WTC11 (cell line): ENCODE results near the gene MEIS3. TPM values are rescaled to one million over a fixed set of nuclear protein-coding genes. Genes with fewer than 3 reads are reported as not detected.
A peak's percentile ranks its signal among the peaks of the same experiment; 100 is the strongest.

Experiments used
- ATAC-seq: fragments of 200-7000 bp; cut with Tn5 transposase; 2 replicates; pipeline ENCODE4 v1.10.0; 2021; ENCODE audit warnings: mild to moderate bottlenecking, moderate library complexity
- CTCF ChIA-PET: fragments of 300-600 bp; sonication (Branson Sonifier 250); formaldehyde crosslinking; loops from one replicate; lab custom pipeline; 2021; ENCODE audit warnings: antibody characterized with exemption; lab: Charles Lee
- POLR2A ChIA-PET: fragments of 350-600 bp; sonication (Branson Sonifier 250); formaldehyde crosslinking; loops from one replicate; lab custom pipeline; 2021; ENCODE audit warnings: antibody characterized with exemption; lab: Charles Lee
- DNase-seq: peaks from one replicate; pipeline ENCODE4 v3.0.0; 2021; ENCODE audit warnings: low spot score
- H3K27ac Mint-ChIP-seq: 2 replicates; pipeline ENCODE4 v1.8.0; 2021; ENCODE audit warnings: mixed read lengths
- H3K27me3 Mint-ChIP-seq: 2 replicates; pipeline ENCODE4 v1.8.0; 2021; ENCODE audit warnings: low read depth, mild to moderate bottlenecking, moderate library complexity, mixed read lengths
- H3K36me3 Mint-ChIP-seq: 2 replicates; pipeline ENCODE4 v1.8.0; 2021; ENCODE audit warnings: mixed read lengths
- H3K4me1 Mint-ChIP-seq: 2 replicates; pipeline ENCODE4 v1.8.0; 2022; ENCODE audit warnings: mixed read lengths
- H3K4me3 Mint-ChIP-seq: 2 replicates; pipeline ENCODE4 v1.8.0; 2021; ENCODE audit warnings: mild to moderate bottlenecking, moderate library complexity, mixed read lengths
- H3K9me3 Mint-ChIP-seq: 2 replicates; pipeline ENCODE4 v1.8.0; 2021; ENCODE audit warnings: mixed read lengths
- ELF4 ChIP-seq: sonication (generic); formaldehyde crosslinking; IDR thresholded peaks from 2 replicates; pipeline ENCODE4 v1.8.1; 2022; ENCODE audit warnings: low read depth, mild to moderate bottlenecking, moderate library complexity, missing genetic modification reagents
- ETV6 ChIP-seq: sonication (generic); formaldehyde crosslinking; IDR thresholded peaks from 2 replicates; pipeline ENCODE4 v1.8.1; 2022; ENCODE audit warnings: mild to moderate bottlenecking, missing genetic modification reagents
- GRHL2 ChIP-seq: fragments of 250-450 bp; sonication (Bioruptor Pico); IDR thresholded peaks from 2 replicates; pipeline ENCODE4 v1.8.0; 2022; ENCODE audit warnings: mild to moderate bottlenecking, moderate library complexity; ENCODE audit not compliant: insufficient replicate concordance, severe bottlenecking
- IRF2 ChIP-seq: sonication (generic); formaldehyde crosslinking; IDR thresholded peaks from 2 replicates; pipeline ENCODE4 v1.8.0; 2022; ENCODE audit warnings: low read depth, missing genetic modification reagents, borderline replicate concordance
- KAT7 ChIP-seq: sonication (generic); formaldehyde crosslinking; IDR thresholded peaks from 2 replicates; pipeline ENCODE4 v1.8.1; 2023; ENCODE audit warnings: missing genetic modification reagents, mild to moderate bottlenecking, borderline replicate concordance
- NFATC4 ChIP-seq: fragments of 250-450 bp; sonication (Bioruptor Pico); IDR thresholded peaks from 2 replicates; pipeline ENCODE4 v1.9.0; 2021; ENCODE audit warnings: mild to moderate bottlenecking
- NR1H2 ChIP-seq: sonication (generic); formaldehyde crosslinking; IDR thresholded peaks from 2 replicates; pipeline ENCODE4 v1.9.0; 2021; ENCODE audit warnings: mild to moderate bottlenecking, moderate library complexity, missing genetic modification reagents
- NR2C2 ChIP-seq: sonication (generic); formaldehyde crosslinking; IDR thresholded peaks from 2 replicates; pipeline ENCODE4 v1.8.0; 2022; ENCODE audit warnings: mild to moderate bottlenecking, missing genetic modification reagents
- SMAD4 ChIP-seq: sonication (generic); formaldehyde crosslinking; IDR thresholded peaks from 2 replicates; pipeline ENCODE4 v1.8.0; 2022; ENCODE audit warnings: mild to moderate bottlenecking, missing genetic modification reagents
- SOX15 ChIP-seq: fragments of 250-450 bp; sonication (Bioruptor Pico); IDR thresholded peaks from 2 replicates; pipeline ENCODE4 v1.9.0; 2021; ENCODE audit warnings: mild to moderate bottlenecking
- total RNA-seq: library from RNA; stranded (reverse); gene quantifications from 3 replicates; pipeline ENCODE4 v1.2.3, GENCODE V29; 2021
- TF ChIP-seq, protein P1 (sequence below): sonication (generic); formaldehyde crosslinking; IDR thresholded peaks from 2 replicates; pipeline ENCODE4 v1.8.0; 2023; ENCODE audit warnings: mild to moderate bottlenecking, missing genetic modification reagents
- TF ChIP-seq, protein P2 (sequence below): sonication (generic); formaldehyde crosslinking; IDR thresholded peaks from 2 replicates; pipeline ENCODE4 v1.8.1; 2022; ENCODE audit warnings: missing genetic modification reagents, borderline replicate concordance
- TF ChIP-seq, protein P3 (sequence below): sonication (generic); formaldehyde crosslinking; IDR thresholded peaks from 2 replicates; pipeline ENCODE4 v1.8.0; 2023; ENCODE audit warnings: missing genetic modification reagents
- TF ChIP-seq, protein P4 (sequence below): fragments of 250-450 bp; sonication (Bioruptor Pico); IDR thresholded peaks from 2 replicates; pipeline ENCODE4 v1.9.0; 2021; ENCODE audit warnings: mild to moderate bottlenecking
- TF ChIP-seq, protein P5 (sequence below): sonication (generic); formaldehyde crosslinking; conservative IDR thresholded peaks from 2 replicates; pipeline ENCODE4 v1.8.1; 2023; ENCODE audit warnings: mild to moderate bottlenecking, low read depth, missing genetic modification reagents, moderate library complexity
- TF ChIP-seq, protein P6 (sequence below): sonication (generic); formaldehyde crosslinking; IDR thresholded peaks from 2 replicates; pipeline ENCODE4 v1.8.1; 2022; ENCODE audit warnings: mild to moderate bottlenecking, missing genetic modification reagents, moderate library complexity, borderline replicate concordance
- TF ChIP-seq, protein P7 (sequence below): sonication (generic); formaldehyde crosslinking; IDR thresholded peaks from 2 replicates; pipeline ENCODE4 v1.8.1; 2022; ENCODE audit warnings: low read depth, mild to moderate bottlenecking, moderate library complexity, missing genetic modification reagents, borderline replicate concordance
- TF ChIP-seq, protein P8 (sequence below): sonication (generic); formaldehyde crosslinking; conservative IDR thresholded peaks from 2 replicates; pipeline ENCODE4 v1.8.1; 2022; ENCODE audit warnings: mild to moderate bottlenecking, missing genetic modification reagents

MEIS3 gene
- total RNA-seq, 1 experiment from 2014 or later: 38.5 TPM

DNA sequence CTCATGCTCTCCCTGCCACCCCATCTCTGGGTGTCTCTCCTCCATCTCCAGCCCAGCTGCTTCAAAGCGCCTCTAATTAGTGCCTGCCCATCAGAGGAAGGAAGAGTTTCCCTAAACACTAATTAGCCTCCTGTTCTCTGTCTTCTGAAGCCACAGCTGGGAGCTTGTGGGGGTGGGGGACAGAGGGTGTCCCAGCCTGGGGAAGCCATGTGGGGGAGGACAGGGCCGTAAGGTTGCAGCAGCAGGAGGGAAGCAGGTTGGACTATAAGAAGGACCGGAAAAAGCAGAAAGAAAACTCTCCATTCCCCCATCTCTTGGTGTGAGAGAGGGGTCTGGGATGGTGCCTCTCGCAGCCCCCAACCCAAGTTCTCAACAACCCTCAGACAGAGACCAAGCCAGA is 26.2 kb upstream of the MEIS3 start (continued):
- TF ChIP-seq, protein P1, sequence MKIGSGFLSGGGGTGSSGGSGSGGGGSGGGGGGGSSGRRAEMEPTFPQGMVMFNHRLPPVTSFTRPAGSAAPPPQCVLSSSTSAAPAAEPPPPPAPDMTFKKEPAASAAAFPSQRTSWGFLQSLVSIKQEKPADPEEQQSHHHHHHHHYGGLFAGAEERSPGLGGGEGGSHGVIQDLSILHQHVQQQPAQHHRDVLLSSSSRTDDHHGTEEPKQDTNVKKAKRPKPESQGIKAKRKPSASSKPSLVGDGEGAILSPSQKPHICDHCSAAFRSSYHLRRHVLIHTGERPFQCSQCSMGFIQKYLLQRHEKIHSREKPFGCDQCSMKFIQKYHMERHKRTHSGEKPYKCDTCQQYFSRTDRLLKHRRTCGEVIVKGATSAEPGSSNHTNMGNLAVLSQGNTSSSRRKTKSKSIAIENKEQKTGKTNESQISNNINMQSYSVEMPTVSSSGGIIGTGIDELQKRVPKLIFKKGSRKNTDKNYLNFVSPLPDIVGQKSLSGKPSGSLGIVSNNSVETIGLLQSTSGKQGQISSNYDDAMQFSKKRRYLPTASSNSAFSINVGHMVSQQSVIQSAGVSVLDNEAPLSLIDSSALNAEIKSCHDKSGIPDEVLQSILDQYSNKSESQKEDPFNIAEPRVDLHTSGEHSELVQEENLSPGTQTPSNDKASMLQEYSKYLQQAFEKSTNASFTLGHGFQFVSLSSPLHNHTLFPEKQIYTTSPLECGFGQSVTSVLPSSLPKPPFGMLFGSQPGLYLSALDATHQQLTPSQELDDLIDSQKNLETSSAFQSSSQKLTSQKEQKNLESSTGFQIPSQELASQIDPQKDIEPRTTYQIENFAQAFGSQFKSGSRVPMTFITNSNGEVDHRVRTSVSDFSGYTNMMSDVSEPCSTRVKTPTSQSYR (CRISPR knock-in tag): no peak
- TF ChIP-seq, protein P2, sequence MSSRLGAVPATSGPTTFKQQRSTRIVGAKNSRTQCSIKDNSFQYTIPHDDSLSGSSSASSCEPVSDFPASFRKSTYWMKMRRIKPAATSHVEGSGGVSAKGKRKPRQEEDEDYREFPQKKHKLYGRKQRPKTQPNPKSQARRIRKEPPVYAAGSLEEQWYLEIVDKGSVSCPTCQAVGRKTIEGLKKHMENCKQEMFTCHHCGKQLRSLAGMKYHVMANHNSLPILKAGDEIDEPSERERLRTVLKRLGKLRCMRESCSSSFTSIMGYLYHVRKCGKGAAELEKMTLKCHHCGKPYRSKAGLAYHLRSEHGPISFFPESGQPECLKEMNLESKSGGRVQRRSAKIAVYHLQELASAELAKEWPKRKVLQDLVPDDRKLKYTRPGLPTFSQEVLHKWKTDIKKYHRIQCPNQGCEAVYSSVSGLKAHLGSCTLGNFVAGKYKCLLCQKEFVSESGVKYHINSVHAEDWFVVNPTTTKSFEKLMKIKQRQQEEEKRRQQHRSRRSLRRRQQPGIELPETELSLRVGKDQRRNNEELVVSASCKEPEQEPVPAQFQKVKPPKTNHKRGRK (CRISPR knock-in tag): no peak
- TF ChIP-seq, all 79 proteins: peak for 0

DNA sequence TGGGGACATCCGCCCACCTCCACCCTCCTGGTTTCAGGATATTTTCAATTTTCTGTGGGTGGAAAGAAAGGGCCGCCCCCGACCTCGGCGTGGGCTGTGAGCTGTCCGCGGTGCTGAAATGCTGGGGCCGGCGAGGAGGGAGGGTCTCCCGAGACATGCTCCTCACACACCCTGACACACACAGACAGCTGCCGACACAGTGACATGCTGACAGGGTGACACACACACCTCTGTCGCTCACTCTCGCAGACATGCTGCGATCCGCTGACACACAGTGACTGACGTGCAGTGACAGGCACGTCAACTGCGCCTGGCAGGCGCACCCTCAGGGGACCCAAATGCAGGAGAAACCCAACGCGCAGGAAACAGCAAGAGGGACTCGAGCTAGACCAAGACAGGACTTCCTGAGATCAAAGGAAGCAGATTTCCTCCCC is 25.1 kb upstream of the MEIS3 start:
- Mint-ChIP-seq H3K27me3 (peaks cover 60% of the 10 kb centered on the region), H3K27ac (no peak overlapping the region), H3K36me3 (no peaks in the 10 kb centered on the region), H3K4me1 (peaks cover 31% of the 10 kb centered on the region), H3K4me3 (no peak overlapping the region), H3K9me3 (no peaks in the 10 kb centered on the region)
- ATAC-seq (no peak), DNase-seq (peak; percentile 67)
- CTCF ChIA-PET: interaction anchor here (1.1 to 1.6 kb wide), 4 partner anchors 12 to 263 kb away, joined by 3 to 4 read pairs (median 4); partner anchors contain the start of gene KPTN
- POLR2A ChIA-PET: no interaction called here
- TF ChIP-seq GRHL2 (CRISPR knock-in tag) (no peak), NR1H2 (no peak), SMAD4 (CRISPR knock-in tag) (peak; percentile 76; the same call in 1 of the 2 replicates), IRF2 (CRISPR knock-in tag) (no peak), NFATC4 (CRISPR knock-in tag) (no peak), ETV6 (peak; percentile 82; the same call in 1 of the 2 replicates), ELF4 (CRISPR knock-in tag) (no peak), SOX15 (CRISPR knock-in tag) (no peak), KAT7 (CRISPR knock-in tag) (no peak), NR2C2 (CRISPR knock-in tag) (no peak)
- TF ChIP-seq, protein P3, sequence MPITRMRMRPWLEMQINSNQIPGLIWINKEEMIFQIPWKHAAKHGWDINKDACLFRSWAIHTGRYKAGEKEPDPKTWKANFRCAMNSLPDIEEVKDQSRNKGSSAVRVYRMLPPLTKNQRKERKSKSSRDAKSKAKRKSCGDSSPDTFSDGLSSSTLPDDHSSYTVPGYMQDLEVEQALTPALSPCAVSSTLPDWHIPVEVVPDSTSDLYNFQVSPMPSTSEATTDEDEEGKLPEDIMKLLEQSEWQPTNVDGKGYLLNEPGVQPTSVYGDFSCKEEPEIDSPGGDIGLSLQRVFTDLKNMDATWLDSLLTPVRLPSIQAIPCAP (CRISPR knock-in tag): peak; percentile 76; the same call in 1 of the 2 replicates
- TF ChIP-seq, protein P4, sequence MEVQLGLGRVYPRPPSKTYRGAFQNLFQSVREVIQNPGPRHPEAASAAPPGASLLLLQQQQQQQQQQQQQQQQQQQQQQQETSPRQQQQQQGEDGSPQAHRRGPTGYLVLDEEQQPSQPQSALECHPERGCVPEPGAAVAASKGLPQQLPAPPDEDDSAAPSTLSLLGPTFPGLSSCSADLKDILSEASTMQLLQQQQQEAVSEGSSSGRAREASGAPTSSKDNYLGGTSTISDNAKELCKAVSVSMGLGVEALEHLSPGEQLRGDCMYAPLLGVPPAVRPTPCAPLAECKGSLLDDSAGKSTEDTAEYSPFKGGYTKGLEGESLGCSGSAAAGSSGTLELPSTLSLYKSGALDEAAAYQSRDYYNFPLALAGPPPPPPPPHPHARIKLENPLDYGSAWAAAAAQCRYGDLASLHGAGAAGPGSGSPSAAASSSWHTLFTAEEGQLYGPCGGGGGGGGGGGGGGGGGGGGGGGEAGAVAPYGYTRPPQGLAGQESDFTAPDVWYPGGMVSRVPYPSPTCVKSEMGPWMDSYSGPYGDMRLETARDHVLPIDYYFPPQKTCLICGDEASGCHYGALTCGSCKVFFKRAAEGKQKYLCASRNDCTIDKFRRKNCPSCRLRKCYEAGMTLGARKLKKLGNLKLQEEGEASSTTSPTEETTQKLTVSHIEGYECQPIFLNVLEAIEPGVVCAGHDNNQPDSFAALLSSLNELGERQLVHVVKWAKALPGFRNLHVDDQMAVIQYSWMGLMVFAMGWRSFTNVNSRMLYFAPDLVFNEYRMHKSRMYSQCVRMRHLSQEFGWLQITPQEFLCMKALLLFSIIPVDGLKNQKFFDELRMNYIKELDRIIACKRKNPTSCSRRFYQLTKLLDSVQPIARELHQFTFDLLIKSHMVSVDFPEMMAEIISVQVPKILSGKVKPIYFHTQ (CRISPR knock-in tag): no peak
- TF ChIP-seq, protein P5, sequence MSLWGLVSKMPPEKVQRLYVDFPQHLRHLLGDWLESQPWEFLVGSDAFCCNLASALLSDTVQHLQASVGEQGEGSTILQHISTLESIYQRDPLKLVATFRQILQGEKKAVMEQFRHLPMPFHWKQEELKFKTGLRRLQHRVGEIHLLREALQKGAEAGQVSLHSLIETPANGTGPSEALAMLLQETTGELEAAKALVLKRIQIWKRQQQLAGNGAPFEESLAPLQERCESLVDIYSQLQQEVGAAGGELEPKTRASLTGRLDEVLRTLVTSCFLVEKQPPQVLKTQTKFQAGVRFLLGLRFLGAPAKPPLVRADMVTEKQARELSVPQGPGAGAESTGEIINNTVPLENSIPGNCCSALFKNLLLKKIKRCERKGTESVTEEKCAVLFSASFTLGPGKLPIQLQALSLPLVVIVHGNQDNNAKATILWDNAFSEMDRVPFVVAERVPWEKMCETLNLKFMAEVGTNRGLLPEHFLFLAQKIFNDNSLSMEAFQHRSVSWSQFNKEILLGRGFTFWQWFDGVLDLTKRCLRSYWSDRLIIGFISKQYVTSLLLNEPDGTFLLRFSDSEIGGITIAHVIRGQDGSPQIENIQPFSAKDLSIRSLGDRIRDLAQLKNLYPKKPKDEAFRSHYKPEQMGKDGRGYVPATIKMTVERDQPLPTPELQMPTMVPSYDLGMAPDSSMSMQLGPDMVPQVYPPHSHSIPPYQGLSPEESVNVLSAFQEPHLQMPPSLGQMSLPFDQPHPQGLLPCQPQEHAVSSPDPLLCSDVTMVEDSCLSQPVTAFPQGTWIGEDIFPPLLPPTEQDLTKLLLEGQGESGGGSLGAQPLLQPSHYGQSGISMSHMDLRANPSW (CRISPR knock-in tag): no peak
- TF ChIP-seq, protein P6, sequence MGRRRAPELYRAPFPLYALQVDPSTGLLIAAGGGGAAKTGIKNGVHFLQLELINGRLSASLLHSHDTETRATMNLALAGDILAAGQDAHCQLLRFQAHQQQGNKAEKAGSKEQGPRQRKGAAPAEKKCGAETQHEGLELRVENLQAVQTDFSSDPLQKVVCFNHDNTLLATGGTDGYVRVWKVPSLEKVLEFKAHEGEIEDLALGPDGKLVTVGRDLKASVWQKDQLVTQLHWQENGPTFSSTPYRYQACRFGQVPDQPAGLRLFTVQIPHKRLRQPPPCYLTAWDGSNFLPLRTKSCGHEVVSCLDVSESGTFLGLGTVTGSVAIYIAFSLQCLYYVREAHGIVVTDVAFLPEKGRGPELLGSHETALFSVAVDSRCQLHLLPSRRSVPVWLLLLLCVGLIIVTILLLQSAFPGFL: no peak
- TF ChIP-seq, protein P7, sequence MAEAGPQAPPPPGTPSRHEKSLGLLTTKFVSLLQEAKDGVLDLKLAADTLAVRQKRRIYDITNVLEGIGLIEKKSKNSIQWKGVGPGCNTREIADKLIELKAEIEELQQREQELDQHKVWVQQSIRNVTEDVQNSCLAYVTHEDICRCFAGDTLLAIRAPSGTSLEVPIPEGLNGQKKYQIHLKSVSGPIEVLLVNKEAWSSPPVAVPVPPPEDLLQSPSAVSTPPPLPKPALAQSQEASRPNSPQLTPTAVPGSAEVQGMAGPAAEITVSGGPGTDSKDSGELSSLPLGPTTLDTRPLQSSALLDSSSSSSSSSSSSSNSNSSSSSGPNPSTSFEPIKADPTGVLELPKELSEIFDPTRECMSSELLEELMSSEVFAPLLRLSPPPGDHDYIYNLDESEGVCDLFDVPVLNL (CRISPR knock-in tag): no peak
- TF ChIP-seq, protein P8, sequence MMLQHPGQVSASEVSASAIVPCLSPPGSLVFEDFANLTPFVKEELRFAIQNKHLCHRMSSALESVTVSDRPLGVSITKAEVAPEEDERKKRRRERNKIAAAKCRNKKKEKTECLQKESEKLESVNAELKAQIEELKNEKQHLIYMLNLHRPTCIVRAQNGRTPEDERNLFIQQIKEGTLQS (CRISPR knock-in tag): no peak
